ENCODE results near the gene VSTM2L.

The VSTM2L gene

DNA sequence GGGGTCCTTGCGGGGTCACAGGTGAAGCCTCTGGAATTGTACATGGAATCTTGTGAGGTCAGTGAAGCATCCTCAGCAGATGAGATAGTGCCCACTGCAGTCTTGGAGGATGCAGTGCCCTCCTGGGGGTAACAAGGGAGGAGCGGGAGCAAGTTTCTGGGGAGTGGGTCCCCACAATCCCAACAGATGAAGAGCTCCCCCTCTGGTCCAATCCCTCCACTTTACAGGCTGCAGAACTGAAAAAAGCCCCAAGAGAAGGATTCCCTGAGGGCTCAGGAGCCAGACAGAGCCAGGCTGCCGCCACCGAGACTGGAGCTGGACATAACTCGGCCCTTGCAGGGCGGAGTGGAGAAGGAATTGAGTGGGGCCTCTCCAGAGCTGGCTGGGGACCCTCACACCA, 77.9 kb downstream of the VSTM2L start:
- DNase-seq (ENCODE audit: low read depth, low spot score) = no peak

DNA sequence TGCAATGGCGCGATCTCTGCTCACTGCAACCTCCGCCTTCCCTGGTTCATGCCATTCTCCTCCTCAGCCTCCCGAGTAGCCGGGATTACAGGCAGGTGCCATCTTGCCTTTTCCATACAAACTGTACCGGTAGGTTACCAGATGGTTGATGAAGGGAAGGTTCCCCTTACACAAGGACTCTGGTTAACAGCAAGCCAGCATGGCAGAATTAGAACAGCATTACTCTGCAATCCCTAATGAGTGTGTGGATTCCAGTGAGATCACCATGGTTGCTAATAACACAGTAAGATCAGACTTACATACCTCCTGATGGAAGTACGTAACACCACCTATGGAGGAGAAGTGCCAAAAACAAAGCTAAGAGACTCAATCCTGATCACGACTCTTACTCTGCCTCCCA, 78.6 kb downstream of the VSTM2L start:
- no peak for DNase-seq (ENCODE audit: low read depth, low spot score)
- H3K27ac ChIP-seq = no peak overlapping the region

More for the DNA sequence above, 77.9 kb downstream of the VSTM2L start:
- no peak overlapping the region for H3K27ac ChIP-seq

DNA sequence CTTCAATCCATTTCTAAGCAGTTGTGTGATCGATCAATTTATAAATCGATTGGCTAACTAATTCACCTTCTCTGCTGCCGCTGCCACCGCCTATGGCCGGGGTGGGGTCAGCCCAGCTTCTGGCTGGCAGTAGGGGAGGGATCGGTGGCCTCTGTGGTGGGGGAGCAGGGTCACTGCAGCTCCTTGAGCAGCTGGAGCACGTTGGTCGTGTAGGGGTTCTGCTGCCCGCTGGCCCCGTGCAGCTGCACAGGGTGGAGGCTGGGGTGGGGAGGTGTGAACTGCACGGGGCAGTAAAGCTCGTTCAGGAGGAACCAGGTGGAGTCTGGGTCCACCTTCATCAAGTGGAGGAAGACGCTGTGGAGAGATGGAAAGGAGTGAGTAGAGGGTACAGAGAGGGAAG, 80.4 kb downstream of the VSTM2L start:
- DNase-seq (ENCODE audit: low read depth, low spot score) = no peak
- H3K27ac ChIP-seq = no peak overlapping the region

DNA sequence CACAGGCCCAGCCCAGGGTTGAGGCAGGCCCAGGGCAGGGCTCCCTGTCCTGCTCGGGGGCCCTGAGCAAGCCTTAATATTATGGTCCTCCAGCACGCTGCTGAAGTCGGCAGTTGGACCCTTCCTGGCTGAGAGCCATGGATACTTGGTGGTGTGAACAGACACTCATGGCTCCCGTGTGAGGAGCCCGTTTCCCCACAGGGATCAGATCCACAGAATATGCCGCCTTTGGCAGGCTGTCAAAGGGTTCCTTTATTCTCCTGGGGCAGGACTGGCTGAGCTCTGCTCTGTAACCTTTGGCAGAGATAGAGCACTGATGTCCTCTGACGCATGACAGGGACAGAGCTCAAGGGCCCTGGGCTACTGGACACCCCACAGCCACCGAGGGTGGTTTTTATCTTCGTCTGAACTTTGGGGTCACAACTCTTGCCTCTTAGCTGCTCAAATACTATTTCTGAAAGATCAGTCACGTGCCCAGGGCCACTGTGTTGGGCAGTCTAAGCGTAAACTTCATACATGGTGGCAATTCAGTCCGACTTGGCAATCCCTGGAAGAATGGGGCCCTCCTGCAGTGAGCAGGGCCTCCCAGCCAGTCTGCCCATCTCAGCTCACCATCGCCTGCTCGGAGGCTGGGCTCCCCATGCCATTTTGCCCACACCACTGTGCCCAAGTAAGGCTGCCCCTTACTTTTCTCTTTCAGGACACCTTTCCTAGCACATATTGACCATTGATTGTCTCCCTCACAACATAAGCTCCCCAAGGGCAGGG, 81.3 kb downstream of the VSTM2L start:
- no peak for DNase-seq (ENCODE audit: low read depth, low spot score)
- no peak overlapping the region for H3K27ac ChIP-seq

DNA sequence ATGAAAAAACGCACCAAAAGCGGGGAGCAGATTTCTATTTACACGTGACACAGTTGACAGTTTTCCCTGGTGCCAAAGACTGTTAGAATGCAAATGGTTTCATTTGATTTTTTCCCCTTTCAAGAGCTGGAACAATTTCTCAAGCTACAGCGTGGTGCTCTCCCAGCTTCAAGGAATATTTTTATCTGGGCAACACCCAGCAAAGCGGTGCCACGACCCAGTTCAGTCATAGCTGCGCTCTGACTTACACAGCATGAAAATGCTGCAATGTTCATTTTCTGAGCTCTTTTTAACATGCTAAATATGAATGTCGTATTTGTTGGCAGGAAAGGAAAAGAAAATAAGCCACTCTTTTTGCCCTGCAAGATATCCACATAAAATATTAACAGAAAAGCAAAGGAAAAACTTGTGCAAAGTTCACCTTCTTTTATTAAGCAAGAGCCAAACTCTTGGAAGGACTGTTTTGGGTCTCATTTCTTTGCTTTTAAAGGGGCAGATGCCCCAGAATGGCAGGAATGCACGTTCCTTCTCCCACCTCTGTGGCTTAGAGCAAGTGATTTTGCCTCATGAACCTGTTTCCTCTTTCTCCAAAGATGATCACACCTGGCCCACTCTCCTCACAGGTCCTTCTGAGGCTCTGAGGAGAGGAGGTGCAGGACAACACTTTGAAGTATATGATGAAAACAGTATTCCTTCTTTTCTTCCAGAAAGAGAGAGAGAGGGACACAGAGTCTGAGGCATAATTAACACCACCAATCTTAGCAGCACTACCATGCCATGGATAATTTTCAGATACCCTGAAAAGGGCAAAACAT, 83.3 kb downstream of the VSTM2L start:
- no peak for DNase-seq (ENCODE audit: low read depth, low spot score)
- no peak overlapping the region for H3K27ac ChIP-seq

DNA sequence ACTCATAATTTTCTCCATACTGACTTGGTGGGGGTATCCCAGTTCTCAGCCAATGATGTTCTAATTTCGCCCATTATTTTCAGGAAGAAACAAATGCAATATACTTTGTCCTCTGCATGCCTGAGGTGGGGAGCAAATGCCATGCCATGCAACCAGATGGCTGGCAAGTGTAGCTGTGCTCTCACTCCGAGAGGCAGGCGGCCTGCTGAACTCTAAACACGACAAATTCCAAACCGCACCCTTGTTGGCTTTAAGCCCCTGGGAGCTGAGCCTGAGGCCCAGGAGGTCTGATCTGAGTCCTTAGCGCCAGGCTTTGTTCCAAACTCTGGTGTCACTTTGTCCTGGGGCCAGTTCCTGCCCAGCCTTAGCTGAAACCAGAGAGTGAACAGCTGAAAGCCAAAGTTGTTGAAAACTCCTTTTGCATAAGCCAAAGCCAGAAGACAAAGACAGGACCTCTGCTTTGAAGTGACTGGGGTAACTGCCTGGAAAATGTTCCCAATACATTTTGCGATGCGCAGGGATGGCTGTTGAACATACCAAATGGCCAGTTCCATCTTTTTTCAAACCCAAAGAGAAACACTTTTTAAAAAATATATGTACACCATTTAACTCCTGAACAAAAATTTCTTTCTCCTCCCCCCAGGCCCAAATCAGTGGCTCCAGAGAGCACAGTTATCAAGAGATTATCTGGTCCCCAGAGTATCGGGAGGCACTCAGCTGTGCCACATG, 84.1 kb downstream of the VSTM2L start:
- DNase-seq (ENCODE audit: low read depth, low spot score) = no peak
- peak overlapping the region; percentile 2 for H3K27ac ChIP-seq

DNA sequence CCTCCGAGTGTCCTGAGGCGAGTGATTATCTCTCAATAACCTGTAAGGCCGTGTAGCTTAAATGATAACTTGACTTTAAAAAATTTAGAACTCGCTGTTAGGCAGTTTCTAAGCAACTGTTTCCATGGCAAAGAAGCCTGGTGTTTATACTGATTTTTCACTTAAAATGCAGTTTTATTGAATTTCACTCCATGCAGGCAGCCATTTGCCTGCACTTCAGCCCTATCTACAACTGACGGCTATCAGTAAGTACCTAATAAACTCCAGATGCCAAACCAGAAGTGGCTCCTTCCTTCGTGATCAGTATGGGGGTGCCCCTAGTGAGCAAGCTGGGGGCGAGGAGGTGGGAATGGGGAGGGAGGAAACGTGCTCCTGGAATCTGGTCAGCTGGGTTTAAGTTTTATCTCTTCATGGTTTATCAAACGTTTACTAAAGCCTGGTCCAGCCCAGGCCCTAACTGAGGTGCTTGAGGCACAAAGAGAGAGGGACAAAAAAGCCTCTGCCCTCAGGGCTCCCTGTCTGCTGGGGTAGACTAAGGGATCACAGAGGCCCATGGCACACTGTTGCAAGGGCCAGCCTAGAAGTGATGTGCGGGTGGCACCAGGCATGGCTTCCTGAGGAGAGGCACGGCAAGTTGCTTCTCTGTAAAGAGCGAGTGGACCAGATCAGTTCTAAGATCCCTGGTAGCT, 84.8 kb downstream of the VSTM2L start:
- no peak overlapping the region for H3K27ac ChIP-seq
- no peak for DNase-seq (ENCODE audit: low read depth, low spot score)

DNA sequence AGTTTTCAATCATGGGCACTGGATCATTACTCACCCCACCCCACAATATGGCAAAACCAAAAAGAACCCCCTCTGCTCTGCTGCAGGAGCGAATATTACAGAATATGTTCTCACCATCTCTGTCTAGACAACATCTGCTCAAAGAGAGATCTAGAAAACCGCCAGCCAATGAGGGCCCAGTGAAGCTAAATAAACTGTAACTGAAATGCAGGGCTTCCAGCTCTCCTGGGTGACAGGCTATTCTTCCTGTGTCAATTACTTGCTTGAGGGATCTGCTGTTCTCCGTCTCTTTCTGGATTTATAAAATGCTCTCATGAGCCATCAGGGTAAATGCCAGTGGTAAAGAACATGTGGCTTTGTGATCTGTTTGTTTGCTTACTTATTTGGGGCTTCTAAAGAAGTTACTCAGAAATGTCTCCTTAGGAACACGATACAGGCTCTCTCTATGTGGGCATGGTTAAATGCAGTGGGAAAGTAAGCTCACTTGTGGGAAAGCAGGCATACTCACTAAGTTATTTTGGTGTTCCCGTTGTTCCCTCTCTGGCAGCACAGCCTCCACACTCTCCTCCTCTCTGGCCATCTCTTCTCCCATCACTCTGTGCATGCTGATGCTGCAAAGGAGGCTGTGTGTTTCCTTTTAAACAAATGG, 85.5 kb downstream of the VSTM2L start:
- no peak for DNase-seq (ENCODE audit: low read depth, low spot score)
- H3K27ac ChIP-seq = no peak overlapping the region

DNA sequence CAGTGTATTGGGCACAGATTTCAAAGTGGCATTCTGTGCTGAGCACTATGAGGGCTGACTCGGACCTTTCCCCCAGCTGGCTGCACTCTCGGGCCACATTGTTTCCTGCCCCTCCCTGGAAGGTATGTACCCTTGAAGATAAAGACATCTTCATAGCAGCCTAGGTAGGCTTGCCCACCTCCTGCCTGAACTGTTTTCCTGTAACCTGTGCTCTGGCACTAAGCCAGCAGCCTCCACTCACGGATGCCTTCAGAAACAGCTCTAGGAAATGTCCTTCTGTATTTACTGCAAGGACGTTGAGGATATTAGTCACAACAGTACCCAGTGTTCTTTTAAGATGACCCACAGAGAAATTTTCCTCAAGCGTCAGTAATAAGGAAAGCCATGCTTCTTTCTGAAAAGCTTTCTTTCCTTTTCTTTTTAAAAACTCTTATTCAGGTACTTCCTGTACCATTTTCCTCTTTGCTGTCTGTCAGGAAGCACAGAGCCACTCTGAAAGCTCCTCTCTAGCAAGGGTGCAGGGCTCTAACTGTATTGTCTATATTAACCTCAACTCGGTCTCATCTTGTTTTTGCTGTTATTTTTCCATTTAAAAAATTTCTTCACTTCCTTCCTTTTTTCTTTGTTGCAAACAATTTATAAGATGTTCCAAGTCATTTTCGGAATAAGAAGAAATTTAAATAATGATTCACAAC, 86.8 kb downstream of the VSTM2L start:
- H3K27ac ChIP-seq = peak overlapping the region; percentile 69
- DNase-seq (ENCODE audit: low read depth, low spot score) = no peak

DNA sequence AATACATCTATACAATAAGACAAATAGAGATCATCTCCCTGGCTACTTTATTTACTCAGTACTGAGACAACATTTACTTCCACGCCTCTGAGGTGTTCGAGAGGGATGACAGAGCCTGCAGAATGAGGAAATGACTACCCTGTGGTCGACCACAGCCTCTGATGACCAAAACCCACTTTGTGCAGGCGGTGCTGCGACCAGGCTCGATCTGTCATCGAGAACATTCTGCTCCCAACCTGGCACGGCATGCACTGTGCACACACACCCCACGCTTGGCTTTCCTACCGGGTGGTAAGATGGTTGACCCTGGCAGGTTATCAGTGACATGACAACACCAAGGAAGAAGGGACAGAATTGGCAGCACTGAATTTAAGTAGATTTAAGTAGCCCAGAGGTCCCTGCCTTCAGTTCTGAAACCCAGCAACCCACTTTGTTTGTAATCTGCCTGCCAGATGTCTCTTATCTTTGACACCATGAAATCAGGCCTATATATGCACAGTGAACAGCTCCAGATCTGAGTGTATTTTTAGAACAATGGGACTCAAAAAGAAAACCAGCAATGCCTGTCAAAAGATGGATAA, 87.7 kb downstream of the VSTM2L start:
- DNase-seq (ENCODE audit: low read depth, low spot score) = peak; percentile 82
- peak overlapping the region; percentile 69 for H3K27ac ChIP-seq

DNA sequence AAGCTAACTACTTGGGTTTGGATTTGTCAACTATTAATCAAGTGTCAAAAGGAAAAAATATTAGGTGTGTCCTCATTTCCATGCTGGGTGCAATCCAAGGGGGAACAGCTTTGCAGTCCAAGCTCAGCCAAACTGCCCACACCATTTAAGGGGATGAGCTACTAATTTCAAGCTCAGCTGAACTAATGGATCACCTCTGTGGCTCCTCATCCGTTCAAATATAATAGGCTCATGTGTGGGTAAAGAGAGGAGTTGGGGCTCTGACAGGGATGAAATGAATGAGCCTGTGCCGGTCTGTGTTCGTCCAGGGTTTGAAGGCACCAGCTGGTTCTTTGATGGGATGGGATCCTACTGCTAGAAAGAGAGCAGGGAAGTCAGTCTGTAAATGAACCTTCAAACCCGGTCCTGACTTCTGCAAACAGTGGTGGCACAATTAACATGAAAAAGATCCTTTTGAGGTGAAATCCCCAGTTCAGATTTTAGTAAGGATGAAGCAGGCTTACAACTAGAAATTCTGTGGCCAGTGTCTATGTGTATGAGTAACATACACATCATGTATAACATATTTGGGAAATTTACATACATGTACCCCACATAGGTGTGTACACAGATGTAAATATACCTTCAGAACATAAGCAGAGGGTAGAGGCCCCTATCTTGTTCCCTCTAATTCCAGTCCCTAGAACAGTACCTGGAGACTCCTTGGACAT, 88.4 kb downstream of the VSTM2L start:
- peak overlapping the region; percentile 69 for H3K27ac ChIP-seq

DNA sequence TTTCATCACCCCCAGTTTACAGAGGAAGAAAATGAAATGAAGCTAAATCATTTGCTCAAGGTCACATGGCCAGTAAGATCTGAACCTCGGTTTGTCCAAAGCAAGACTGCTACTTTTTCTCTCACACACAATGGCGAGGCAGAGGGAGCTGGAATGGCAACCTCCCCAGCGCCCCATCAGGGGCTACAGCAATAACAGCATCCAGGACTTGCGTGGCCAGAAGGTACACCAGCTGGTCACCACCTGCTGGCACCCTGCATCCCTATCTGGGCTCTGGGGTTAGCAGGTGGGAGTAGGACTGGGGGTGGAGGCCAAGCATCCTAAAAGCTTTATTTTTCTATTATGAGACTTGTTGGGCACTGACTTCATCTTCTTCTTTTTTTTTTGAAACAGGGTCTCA, 89.0 kb downstream of the VSTM2L start:
- H3K27ac ChIP-seq = peak overlapping the region; percentile 58
- no peak for DNase-seq (ENCODE audit: low read depth, low spot score)

More for the DNA sequence above, 88.4 kb downstream of the VSTM2L start:
- DNase-seq (ENCODE audit: low read depth, low spot score) = no peak

DNA sequence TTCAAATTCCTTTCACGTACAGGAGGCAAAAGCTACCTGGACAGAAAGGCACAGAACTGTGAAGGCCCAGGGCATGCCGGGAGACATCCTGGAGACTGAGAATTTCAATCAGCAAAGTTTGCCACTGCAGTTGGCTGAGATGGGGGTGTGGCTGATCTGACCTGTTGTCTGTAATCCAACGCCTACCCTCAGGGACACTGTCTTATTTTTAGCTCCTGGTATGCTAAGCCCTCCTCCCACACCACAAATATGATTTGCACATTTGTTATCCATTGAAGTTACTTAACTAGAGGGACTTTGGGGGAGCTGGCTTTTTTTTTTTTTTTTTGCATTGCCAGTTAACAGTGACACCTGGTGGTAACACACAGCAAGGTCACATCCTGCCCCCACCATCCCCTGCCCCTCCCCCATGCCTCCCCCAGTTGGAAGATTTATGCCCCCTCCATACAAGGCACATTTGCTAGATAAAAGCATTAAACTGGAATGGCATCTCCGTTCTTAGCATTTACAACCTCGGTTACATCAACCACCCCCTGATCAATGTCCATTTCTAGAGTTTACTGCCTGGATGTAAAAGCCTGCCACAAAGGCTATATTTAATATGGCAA, 90.0 kb downstream of the VSTM2L start:
- H3K27ac ChIP-seq = peak overlapping the region; percentile 58
- DNase-seq (ENCODE audit: low read depth, low spot score) = peak; percentile 70

DNA sequence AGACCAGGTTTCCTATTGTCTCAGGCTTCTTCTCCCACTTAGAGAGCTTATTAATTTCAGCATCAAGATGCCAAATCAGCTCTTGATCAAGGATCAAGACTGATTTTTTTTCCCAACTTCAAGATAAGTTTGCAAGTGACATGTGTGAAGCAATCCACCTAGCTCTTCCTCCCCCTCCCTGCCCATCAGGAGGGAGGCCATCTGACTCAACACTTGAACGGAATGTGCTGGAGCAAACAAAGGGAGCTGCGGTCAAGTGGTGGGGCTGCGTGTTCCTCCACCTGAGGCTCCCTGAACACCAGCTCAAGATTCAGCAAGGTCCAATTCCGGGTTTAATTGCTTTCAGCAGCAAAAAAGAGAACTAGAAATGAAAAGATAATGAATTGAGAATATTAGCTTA, 91.6 kb downstream of the VSTM2L start:
- peak overlapping the region; percentile 58 for H3K27ac ChIP-seq
- peak; percentile 65 for DNase-seq (ENCODE audit: low read depth, low spot score)

All from epithelial cell of prostate (primary cell).